Parathyroid adenoma (tissue), 2 donors: ENCODE measurements around the gene SSU72.

Experiments
- H2AFZ ChIP-seq: fragments of 300-600 bp; sonication (generic); one replicate; pipeline ENCODE4 v1.7.0; 2017; ENCODE audit warnings: antibody characterized with exemption, mild to moderate bottlenecking
- H3K27ac ChIP-seq: fragments of 300-600 bp; sonication (generic); one replicate; pipeline ENCODE4 v1.7.0; 2017
- H3K27me3 ChIP-seq: fragments of 300-600 bp; sonication (generic); one replicate; pipeline ENCODE4 v1.7.0; 2017; ENCODE audit warnings: low read length; ENCODE audit not compliant: control insufficient read depth, insufficient read depth
- H3K36me3 ChIP-seq: fragments of 300-600 bp; sonication (generic); one replicate; pipeline ENCODE4 v1.7.0; 2017; ENCODE audit warnings: low read length; ENCODE audit not compliant: control insufficient read depth, insufficient read depth
- H3K4me1 ChIP-seq: fragments of 300-600 bp; sonication (generic); one replicate; pipeline ENCODE4 v1.7.0; 2017; ENCODE audit warnings: control low read depth
- H3K4me2 ChIP-seq: fragments of 300-600 bp; sonication (generic); one replicate; pipeline ENCODE4 v1.7.0; 2017; ENCODE audit warnings: low read length
- H3K4me3 ChIP-seq: fragments of 300-600 bp; sonication (generic); one replicate; pipeline ENCODE4 v1.7.0; 2017; ENCODE audit warnings: low read depth, low read length
- H3K79me2 ChIP-seq: fragments of 300-600 bp; sonication (generic); one replicate; pipeline ENCODE4 v1.7.0; 2017; ENCODE audit warnings: control low read depth
- H3K9ac ChIP-seq: fragments of 300-600 bp; sonication (generic); one replicate; pipeline ENCODE4 v1.7.0; 2017; ENCODE audit warnings: mild to moderate bottlenecking
- H3K9me3 ChIP-seq: fragments of 300-600 bp; sonication (generic); one replicate; pipeline ENCODE4 v1.7.0; 2017; ENCODE audit warnings: low read length; ENCODE audit not compliant: control insufficient read depth
- TF ChIP-seq, protein P1 (sequence below): fragments of 300-600 bp; sonication (generic); IDR thresholded peaks from one replicate; pipeline ENCODE4 v1.7.0; 2017; ENCODE audit warnings: antibody characterized with exemption, mild to moderate bottlenecking
- donor health status: primary hyperparathyroidism.

Gene SSU72

DNA sequence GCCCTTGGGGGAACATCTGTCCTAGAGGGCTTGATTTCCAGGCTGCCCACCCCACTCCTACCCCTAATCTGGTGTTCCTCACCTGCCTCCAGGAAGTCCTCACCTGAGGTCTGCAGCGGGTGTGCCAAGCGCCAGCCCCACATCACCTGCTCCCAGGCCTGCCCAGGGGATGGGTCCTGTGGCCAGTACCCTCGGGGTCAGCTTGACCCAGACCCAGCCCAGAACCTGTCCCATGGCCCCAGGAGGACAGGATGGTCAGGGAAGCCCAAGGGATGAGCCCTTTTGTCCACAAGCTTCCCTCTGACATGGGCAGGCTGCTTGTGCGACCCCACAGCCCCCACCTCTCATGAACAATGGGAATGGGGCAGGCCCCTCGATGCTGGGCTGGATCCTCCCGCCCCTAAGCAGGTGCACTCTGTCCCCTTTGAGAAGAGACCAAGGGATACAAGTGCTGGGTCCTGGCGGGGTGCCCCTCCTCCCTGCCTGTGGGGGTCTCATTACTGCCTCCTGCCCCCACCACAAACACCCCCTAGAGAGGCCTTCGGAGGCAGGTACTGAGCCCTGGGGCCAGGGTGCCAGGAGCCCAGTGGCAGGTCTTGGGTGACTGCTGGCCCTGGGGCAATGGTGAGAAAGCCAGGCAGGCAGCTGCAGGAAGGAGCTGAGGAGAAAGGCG is 43.9 kb upstream of the SSU72 start:
- Histone ChIP-seq H3K9ac (no peak overlapping the region), H3K79me2 (peaks cover 2% of the 10 kb centered on the region), H3K36me3 (no peaks in the 10 kb centered on the region), H3K27me3 (no peaks in the 10 kb centered on the region), H3K9me3 (no peaks in the 10 kb centered on the region), H3K4me1 (no peaks in the 10 kb centered on the region), H3K4me3 (no peak overlapping the region), H2AFZ (no peak overlapping the region), H3K4me2 (no peak overlapping the region), H3K27ac (no peak overlapping the region)
- TF ChIP-seq, protein P1, sequence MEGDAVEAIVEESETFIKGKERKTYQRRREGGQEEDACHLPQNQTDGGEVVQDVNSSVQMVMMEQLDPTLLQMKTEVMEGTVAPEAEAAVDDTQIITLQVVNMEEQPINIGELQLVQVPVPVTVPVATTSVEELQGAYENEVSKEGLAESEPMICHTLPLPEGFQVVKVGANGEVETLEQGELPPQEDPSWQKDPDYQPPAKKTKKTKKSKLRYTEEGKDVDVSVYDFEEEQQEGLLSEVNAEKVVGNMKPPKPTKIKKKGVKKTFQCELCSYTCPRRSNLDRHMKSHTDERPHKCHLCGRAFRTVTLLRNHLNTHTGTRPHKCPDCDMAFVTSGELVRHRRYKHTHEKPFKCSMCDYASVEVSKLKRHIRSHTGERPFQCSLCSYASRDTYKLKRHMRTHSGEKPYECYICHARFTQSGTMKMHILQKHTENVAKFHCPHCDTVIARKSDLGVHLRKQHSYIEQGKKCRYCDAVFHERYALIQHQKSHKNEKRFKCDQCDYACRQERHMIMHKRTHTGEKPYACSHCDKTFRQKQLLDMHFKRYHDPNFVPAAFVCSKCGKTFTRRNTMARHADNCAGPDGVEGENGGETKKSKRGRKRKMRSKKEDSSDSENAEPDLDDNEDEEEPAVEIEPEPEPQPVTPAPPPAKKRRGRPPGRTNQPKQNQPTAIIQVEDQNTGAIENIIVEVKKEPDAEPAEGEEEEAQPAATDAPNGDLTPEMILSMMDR, result no peak

DNA sequence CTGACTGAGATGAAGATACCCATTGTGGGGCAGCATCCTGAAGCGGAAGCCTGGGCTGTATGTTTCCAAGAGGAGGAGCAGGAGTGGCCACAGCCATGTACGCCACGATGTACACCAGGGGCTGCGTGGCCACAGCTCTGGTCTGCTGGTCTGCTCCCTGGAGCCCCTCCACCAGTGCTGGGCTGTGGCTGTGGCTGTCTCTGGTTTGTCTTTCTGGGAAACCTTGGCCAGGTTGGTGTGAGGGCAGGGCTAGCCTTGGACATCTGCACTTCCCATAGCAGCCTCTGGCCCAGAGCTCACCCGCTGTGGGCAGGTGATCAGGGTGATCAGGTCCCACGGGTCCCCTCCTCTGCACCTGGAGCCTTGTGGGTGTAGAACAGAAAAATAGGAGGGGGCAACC is 43.3 kb upstream of the SSU72 start:
- Histone ChIP-seq H3K27ac (no peak overlapping the region), H3K9ac (no peak overlapping the region), H3K79me2 (peaks cover 2% of the 10 kb centered on the region)

DNA sequence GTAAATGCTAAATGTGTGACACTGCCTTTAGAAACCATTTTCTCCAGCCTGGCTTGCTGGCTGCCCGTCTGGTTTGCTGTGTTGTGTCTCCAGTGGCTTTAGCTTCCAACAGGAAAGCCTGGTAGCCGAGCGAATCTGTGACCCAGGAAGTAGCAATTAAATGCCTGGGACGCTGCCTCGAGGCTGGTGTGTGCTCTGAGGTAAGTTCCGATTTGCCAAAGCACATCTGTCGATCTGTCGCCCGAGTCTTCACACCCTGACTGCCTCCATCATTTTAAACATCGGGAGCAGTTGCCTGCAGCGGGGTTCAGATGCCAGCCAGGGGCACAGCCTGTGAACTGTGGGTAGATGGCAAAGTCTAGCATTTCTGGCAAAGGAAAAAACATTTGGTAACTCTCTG is 42.9 kb upstream of the SSU72 start:
- H3K4me1 ChIP-seq, result no peaks in the 10 kb centered on the region
- TF ChIP-seq, protein P1, result no peak
- H3K27ac ChIP-seq, result no peak overlapping the region
- no peaks in the 10 kb centered on the region for H3K27me3 ChIP-seq
- H3K9ac ChIP-seq, result no peak overlapping the region
- no peak overlapping the region for H3K4me2 ChIP-seq
- no peaks in the 10 kb centered on the region for H3K9me3 ChIP-seq
- peaks cover 2% of the 10 kb centered on the region for H3K79me2 ChIP-seq
- H3K4me3 ChIP-seq, result no peak overlapping the region
- H2AFZ ChIP-seq, result no peak overlapping the region
- no peaks in the 10 kb centered on the region for H3K36me3 ChIP-seq

More for the DNA sequence above, 43.3 kb upstream of the SSU72 start:
- TF ChIP-seq, protein P1, result no peak
- no peaks in the 10 kb centered on the region for H3K36me3 ChIP-seq
- H2AFZ ChIP-seq, result no peak overlapping the region
- no peak overlapping the region for H3K4me2 ChIP-seq
- no peak overlapping the region for H3K4me3 ChIP-seq
- H3K4me1 ChIP-seq, result no peaks in the 10 kb centered on the region
- H3K27me3 ChIP-seq, result no peaks in the 10 kb centered on the region
- no peaks in the 10 kb centered on the region for H3K9me3 ChIP-seq

DNA sequence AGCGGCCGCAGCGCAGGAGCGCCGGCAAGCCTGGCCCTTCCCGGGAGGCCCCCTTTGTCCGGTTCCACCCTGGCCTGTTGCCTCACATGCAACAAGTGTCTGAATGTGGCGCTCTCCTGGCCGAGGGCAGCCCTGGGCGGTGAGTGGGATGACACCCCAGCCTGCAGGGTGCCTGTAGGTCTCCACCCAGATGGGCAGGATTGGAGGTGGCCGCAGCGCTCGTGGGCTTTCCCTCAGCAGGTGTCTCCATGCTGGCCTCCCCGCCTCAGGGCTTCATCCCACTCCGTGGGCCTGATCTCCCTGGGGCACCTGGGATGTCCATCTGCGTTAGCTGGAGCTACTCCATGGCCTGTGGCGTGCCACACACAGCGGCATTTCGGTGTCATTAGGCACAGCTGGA is 42.2 kb upstream of the SSU72 start:
- H3K27me3 ChIP-seq, result no peaks in the 10 kb centered on the region
- peaks cover 2% of the 10 kb centered on the region for H3K79me2 ChIP-seq
- H3K27ac ChIP-seq, result no peak overlapping the region
- H3K9me3 ChIP-seq, result no peaks in the 10 kb centered on the region
- TF ChIP-seq, protein P1, result no peak
- peak overlapping the region; percentile 100 for H3K4me3 ChIP-seq
- no peak overlapping the region for H3K9ac ChIP-seq
- H3K4me2 ChIP-seq, result peak overlapping the region; percentile 89
- no peak overlapping the region for H2AFZ ChIP-seq
- H3K36me3 ChIP-seq, result no peaks in the 10 kb centered on the region
- H3K4me1 ChIP-seq, result no peaks in the 10 kb centered on the region
